ENCODE results near the gene ZNF567. TPM values are rescaled to one million over a fixed set of nuclear protein-coding genes. Genes with fewer than 3 reads are reported as not detected.
"Not testable (repeated sequence)": the region's sequence is repeated elsewhere in the genome, so short reads cannot be mapped to it uniquely, and the experiment has no call there.

ZNF567 gene
- total RNA-seq, 3 donors from 2014 or later, result 2.9 to 8.3 (median 3.8) TPM

DNA sequence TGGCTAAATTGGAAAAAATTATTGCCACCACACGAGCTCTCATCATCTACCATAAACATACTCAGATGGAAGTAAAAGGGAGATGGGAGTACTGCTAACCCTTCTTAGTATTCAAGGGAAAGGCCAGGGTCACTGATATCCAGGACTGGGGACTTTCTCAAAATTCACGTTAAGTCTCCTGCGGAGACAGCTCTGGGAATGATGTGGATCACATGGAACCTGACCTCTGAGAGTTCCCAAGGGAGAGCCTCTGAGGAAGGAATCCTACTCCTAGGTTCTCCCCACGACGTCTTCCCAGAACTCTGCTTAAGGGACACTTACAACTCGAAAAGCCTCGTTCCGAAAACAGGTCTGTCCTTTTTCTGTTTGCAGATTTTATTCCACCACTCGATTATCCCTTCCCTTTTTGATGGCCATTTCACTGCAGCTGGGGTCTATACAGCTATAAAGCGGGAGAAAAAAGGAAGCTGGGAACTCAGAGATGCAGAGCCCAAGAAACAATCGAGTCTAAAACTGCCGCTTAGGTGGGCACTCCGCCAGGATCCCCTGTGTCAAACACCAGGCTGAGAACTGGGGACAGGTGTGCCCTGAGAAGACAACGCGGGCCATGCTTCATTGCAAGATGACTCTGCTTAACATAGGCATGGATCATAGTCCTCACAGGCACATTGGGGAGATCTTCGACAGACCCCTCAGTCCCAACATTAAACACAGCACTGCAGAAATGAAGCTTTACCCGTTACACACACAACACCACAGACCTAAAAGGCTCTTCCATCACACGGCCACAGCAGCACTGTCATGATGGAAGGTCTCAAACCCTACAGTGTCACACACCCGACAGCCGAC, 823 bp upstream of the ZNF567 start:
- H3K9me3 ChIP-seq, result peaks cover 15% of the 10 kb centered on the region
- intact Hi-C loops (cut with DNase I, micrococcal nuclease), result no loop called here
- ATAC-seq (no peak), DNase-seq (peak in 2 of 3 donors; percentile 29 to 36)
- H3K4me1 ChIP-seq (ENCODE audit: low read depth), result peaks cover 6% of the 10 kb centered on the region
- no peaks in the 10 kb centered on the region for H3K36me3 ChIP-seq (ENCODE audit: low read depth)
- TF ChIP-seq, protein P1, sequence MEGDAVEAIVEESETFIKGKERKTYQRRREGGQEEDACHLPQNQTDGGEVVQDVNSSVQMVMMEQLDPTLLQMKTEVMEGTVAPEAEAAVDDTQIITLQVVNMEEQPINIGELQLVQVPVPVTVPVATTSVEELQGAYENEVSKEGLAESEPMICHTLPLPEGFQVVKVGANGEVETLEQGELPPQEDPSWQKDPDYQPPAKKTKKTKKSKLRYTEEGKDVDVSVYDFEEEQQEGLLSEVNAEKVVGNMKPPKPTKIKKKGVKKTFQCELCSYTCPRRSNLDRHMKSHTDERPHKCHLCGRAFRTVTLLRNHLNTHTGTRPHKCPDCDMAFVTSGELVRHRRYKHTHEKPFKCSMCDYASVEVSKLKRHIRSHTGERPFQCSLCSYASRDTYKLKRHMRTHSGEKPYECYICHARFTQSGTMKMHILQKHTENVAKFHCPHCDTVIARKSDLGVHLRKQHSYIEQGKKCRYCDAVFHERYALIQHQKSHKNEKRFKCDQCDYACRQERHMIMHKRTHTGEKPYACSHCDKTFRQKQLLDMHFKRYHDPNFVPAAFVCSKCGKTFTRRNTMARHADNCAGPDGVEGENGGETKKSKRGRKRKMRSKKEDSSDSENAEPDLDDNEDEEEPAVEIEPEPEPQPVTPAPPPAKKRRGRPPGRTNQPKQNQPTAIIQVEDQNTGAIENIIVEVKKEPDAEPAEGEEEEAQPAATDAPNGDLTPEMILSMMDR (IDR thresholded peaks at IDR 0.05), result no peak
- peak overlapping the region; percentile 52 for H3K4me3 ChIP-seq

DNA sequence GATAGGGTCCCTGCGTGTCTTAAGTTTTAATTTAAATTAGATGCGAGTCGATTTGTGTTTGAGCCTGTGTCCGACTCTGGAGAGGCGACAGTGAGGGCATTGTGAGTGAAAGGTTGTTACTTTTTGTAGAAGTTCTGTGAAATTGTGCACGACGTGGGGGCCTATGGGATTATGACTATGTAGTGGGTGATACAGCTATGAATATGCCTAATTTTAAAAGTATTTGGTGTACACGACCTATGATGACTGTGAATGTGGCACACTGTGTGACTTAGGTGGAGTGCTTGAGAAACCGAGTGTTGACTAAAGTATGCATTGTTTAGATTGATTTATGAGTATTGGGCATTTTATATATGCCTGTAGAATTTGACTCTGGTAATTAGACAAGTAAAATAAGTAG, 646 bp downstream of the ZNF567 start:
- H3K4me1 ChIP-seq (ENCODE audit: low read depth), result peaks cover 6% of the 10 kb centered on the region
- peaks cover 24% of the 10 kb centered on the region for H3K9me3 ChIP-seq
- TF ChIP-seq, protein P1 (IDR thresholded peaks at IDR 0.05), result no peak
- intact Hi-C loops (cut with DNase I, micrococcal nuclease), result no loop called here
- H3K36me3 ChIP-seq (ENCODE audit: low read depth), result peaks cover 7% of the 10 kb centered on the region
- DNase-seq (no peak), ATAC-seq (no peak)
- peak overlapping the region; percentile 52 for H3K4me3 ChIP-seq

DNA sequence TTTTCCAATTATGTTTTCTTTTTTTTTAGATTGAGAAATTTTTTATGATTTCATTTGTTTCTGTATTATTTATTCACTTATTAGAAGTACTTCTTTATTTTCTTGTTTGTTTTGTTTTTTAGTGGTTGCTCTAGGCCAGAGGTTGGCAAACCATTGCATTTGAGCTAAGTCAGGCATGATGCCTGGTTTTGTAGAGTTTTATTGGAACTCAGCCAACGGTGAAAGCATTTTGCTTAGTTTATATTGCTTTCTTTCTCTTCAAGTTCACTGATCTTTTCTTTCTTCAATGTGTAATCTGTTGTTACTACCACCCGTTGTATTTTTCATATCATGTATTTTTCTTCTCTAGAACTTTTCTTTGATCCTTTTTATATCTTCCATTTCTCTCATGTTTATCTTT, 19.7 kb downstream of the ZNF567 start:
- Histone ChIP-seq H3K36me3 (ENCODE audit: low read depth) (no peaks in the 10 kb centered on the region), H3K4me3 (no peak overlapping the region), H3K4me1 (ENCODE audit: low read depth) (no peaks in the 10 kb centered on the region), H3K9me3 (peaks cover 92% of the 10 kb centered on the region)
- ATAC-seq (no peak), DNase-seq (no peak)
- TF ChIP-seq, protein P1 (IDR thresholded peaks at IDR 0.05), result no peak
- intact Hi-C loops (cut with DNase I, micrococcal nuclease), result no loop called here

DNA sequence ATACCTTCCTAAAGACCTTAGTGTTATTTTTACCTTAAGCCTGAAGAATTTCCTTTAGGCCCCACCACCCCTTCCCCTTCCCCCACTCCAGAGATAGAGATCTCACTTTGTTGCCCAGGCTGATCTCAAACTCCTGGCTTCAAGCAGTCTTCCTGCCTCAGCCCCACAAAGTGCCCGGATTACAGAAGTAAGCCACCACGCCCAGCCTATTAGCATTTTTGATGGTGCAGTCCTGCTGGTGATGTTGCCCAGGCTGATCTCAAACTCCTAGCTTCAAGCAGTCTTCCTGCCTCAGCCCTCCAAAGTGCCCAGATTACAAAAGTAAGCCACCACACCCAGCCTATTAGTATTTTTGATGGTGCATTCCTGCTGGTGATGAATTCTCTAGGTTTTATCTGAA, 22.0 kb downstream of the ZNF567 start:
- H3K4me3 ChIP-seq, result no peak overlapping the region
- TF ChIP-seq, protein P1 (IDR thresholded peaks at IDR 0.05), result no peak
- intact Hi-C loops (cut with DNase I, micrococcal nuclease), result no loop called here
- peaks cover 19% of the 10 kb centered on the region for H3K36me3 ChIP-seq (ENCODE audit: low read depth)
- H3K9me3 ChIP-seq, result peaks cover 100% of the 10 kb centered on the region
- no peak for ATAC-seq
- H3K4me1 ChIP-seq (ENCODE audit: low read depth), result no peaks in the 10 kb centered on the region
- no peak for DNase-seq

DNA sequence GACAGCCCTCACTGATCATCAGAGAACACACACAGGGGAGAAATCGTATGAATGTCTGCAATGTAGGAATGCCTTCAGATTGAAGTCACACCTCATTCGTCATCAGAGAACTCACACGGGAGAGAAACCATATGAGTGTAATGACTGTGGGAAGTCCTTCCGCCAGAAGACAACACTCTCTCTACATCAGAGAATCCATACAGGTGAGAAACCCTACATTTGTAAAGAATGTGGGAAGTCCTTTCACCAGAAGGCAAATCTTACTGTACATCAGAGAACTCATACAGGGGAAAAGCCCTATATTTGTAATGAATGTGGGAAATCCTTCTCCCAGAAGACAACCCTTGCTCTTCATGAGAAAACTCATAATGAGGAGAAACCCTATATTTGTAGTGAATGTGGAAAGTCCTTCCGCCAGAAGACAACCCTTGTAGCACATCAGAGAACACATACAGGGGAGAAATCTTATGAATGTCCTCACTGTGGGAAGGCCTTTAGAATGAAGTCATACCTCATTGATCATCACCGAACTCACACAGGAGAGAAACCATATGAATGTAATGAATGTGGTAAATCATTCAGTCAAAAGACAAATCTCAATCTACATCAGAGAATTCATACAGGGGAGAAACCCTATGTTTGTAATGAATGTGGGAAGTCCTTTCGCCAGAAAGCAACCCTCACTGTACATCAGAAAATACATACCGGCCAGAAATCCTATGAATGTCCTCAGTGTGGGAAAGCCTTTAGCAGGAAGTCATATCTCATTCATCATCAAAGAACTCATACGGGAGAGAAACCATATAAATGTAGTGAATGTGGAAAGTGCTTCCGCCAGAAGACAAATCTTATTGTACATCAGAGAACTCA, 32.5 kb downstream of the ZNF567 start:
- Histone ChIP-seq H3K9me3 (peaks cover 100% of the 10 kb centered on the region), H3K36me3 (ENCODE audit: low read depth) (peaks cover 8% of the 10 kb centered on the region), H3K4me1 (ENCODE audit: low read depth) (no peaks in the 10 kb centered on the region), H3K4me3 (no peak overlapping the region)
- intact Hi-C loops (cut with DNase I, micrococcal nuclease), result no loop called here
- DNase-seq (no peak), ATAC-seq (no peak)
- TF ChIP-seq, protein P1 (IDR thresholded peaks at IDR 0.05), result no peak

DNA sequence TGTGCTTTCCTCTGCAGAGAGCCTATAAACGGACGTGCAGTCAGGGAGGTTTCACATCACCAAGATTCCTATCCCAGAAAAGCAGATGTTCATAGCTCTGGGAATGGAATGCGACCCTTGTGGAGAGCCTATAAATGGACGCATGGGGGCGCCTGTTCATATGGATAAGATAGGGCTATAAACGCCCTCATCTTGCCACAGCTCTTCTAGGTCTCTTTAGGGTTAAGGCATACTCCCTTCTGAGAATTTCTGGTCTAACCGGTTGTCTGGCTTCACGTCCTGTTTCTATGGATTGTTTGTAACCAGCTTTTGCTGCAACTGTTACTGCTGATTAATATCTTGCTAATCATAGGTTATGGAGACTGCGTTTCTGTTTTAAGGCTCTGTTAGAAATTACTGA, 48.8 kb downstream of the ZNF567 start:
- not testable (repeated sequence) for ATAC-seq

More for the DNA sequence above, 48.8 kb downstream of the ZNF567 start:
- DNase-seq; intact Hi-C loops (cut with DNase I, micrococcal nuclease); H3K4me1 ChIP-seq (ENCODE audit: low read depth); H3K36me3 ChIP-seq (ENCODE audit: low read depth); H3K4me3 ChIP-seq: not testable (repeated sequence)
- peaks cover 100% of the 10 kb centered on the region for H3K9me3 ChIP-seq

All from mucosa of descending colon (tissue), 3 donors.